ENCODE measurements around the gene ARHGEF33.

Gene ARHGEF33

DNA sequence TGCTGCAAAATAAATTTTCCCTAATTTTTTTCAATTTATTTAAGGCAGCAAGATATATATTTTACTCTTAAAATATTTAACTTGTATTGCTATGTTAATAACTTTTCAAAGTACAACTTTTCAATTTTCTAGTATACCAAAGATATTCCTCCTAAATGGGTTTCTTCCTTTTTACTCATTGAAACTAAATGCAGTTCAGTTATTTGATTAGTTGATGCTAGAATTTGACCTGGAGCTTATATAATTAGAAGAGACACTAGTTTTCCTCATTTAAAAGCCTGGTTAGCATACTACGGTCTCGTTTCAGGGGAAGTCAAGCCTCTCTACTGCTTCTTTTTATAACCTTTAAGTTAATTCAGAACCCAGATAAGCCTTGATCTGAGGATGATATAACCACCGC lies at the start of gene ARHGEF33:
Gene ARHGEF33 (plus strand): TSS at position 301 of the 400 bp plus-strand sequence. CDS start 29,573 bp downstream, outside the sequence.
- no peak for DNase-seq (ENCODE audit: low read depth in 2 of 2)

DNA sequence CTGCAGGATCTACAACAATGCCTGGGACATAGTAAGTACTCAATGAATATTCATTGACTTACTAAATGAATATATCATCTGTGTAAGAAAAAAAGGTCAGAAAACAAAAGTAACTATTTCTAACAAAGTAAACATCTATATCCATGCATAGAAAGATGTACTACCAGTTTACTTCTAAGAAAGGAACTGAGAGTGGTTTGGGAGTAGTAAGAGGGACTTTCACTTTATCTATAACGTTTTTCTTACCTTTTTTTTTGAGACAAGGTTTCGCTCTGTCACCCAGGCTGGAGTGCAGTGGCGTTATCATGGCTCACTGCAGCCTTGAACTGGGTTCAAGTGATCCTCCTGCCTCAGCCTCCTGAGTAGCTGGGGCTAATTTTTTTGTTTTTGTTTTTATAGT lies 39.6 kb upstream of the ARHGEF33 start:
- DNase-seq (ENCODE audit: low read depth in 2 of 2): no peak

DNA sequence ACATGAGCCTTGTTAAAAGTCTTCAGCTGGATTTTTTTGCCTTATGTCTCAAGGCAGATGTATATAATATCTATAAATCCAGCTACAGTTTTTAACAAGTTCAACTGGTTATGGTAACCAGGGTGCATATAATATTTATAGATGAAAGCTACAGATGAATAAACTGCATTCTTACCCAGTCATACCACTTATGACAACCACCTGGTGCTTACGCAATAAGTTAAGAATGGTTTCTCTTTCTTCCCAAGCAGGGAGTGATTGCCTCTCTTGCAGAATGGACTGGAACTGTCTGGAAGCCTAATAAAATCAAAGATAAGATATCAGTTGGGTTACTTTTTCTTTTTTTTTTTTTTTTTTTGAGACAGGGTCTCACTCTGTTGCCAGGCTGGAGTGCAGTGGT lies 33.5 kb upstream of the ARHGEF33 start:
- no peak for DNase-seq (ENCODE audit: low read depth in 2 of 2)

DNA sequence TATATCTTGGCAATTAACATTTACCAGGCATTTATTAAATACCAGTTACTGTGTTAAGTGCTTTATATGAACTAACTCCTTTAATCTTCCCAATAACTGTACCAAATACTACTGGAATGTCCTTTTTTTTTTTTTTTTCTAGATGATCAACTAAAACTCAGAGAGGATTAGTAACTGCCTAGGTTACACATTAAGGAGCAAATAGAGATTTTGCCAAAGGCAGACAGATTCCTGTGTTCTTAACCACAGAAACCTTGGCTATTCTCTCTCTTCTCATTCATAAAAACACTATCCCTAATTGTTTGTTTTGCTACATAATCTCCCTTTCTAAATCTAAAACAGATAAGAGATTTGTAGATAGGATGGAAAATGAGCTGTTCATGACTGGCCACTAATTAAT lies 27.2 kb upstream of the ARHGEF33 start:
- DNase-seq (ENCODE audit: low read depth in 2 of 2): no peak

- DNase-seq (ENCODE audit: low read depth in 2 of 2): no peak
Observed at GRCh38 chr2:38863061-38863695, 26.5 kb upstream of the ARHGEF33 start.

DNA sequence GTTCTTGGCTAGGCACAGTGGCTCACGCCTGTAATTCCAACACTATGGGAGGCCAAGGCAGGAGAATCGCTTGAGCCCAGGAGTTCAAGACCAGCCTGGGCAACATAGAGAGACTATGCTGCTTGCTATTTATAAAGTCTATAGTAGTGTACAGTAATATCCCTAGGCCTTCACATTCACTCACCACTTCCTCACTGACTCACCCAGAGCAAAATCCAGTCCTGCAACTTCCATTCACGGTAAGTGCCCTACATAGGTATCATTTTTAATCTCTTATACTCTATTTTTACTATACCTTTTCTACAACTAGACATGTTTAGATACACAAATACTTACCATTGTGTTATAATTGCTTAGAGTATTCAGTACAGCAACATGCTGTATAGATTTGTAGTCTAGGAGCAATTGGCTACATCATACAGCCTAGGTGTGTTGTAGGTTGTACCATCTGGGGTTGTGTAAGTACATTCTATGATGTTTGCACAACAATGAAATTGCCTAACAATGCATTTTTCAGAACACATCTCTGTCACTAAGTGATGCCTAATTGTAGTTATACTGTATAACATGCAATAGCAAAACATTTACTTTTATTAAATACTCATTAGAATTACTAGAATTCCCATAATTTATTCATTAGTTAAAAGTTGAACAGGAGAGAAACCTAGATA lies 22.8 kb upstream of the ARHGEF33 start:
- no peak for DNase-seq (ENCODE audit: low read depth in 2 of 2)

DNA sequence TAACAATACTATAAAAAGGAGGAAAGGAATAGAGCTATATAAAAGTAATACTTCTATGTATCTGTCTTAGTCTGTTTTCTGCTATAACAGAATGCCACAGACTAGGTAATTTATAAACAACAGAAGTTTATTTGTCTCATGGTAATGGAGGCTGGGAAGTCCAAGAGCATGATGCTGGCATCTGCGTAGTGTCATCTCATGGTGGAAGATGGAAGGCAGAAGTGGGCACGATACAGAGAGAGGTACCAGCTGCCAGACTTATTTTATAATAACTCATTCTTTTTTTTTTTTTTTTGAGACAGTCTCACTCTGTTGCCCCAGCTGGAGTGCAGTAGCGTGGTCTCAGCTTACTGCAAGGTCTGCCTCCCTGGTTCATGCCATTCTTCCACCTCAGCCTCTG lies 18.2 kb upstream of the ARHGEF33 start:
- no peak for DNase-seq (ENCODE audit: low read depth in 2 of 2)

- no peak for DNase-seq (ENCODE audit: low read depth in 2 of 2)
Observed at GRCh38 chr2:38873763-38874162, 15.9 kb upstream of the ARHGEF33 start.

DNA sequence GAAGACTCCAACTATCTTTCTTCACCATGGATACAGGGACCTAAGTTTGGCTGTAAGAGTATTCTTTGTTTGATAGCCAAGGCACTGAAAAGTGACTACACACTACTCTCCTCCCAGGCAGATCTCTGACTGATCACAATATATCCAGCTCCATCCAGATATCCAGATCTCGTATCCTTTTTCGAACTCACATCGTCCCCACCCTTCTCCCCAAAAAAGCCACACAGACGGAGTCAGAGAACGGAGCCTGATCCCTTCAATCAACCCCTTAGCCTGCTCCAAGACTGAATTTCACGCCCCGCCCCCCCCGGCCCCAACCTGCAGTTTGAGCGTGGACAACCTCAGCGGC lies 14.5 kb upstream of the ARHGEF33 start:
- DNase-seq (ENCODE audit: low read depth in 2 of 2): no peak

GRCh38 chr2:38875576-38876367 lies 13.9 kb upstream of the ARHGEF33 start, which contains the start of the genes DHX57 and MORN2:
Gene DHX57 (minus strand): TSS chr2:38875934. CDS start chr2:38868405, 7,529 bp downstream.
Gene MORN2 (plus strand): TSS chr2:38875976.
- peak; percentile 25 to 54 for DNase-seq (ENCODE audit: low read depth in 2 of 2)

- DNase-seq (ENCODE audit: low read depth in 2 of 2): no peak
Observed at GRCh38 chr2:38876407-38876806, 13.3 kb upstream of the ARHGEF33 start.

GRCh38 chr2:38886063-38886462 lies 3.6 kb upstream of the ARHGEF33 start:
- no peak for DNase-seq (ENCODE audit: low read depth in 2 of 2)

DNA sequence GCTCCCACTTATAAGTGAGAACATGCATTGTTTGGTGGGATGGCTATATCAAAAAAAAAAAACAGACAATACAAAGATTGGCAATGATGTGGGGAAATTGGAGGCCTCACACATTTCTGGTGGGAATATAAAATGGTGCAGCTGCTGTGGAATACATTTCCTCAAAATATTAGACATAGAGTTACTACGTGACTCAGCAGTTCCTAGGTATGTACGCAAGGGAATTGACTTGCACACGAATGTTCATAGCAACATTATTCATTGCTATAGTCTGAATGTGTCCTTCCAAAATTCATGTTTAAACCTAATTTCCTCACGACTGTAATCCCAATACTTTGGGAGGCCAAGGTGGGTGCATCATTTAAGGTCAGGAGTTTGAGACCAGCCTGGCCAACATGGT lies 2.3 kb upstream of the ARHGEF33 start:
- DNase-seq (ENCODE audit: low read depth in 2 of 2): no peak

GRCh38 chr2:38887902-38888554 lies 1.6 kb upstream of the ARHGEF33 start:
- no peak for DNase-seq (ENCODE audit: low read depth in 2 of 2)

GRCh38 chr2:38889045-38889444 lies 630 bp upstream of the ARHGEF33 start:
- no peak for DNase-seq (ENCODE audit: low read depth in 2 of 2)

- no peak for DNase-seq (ENCODE audit: low read depth in 2 of 2)
Observed at GRCh38 chr2:38892819-38893218, 3.1 kb downstream of the ARHGEF33 start.

DNA sequence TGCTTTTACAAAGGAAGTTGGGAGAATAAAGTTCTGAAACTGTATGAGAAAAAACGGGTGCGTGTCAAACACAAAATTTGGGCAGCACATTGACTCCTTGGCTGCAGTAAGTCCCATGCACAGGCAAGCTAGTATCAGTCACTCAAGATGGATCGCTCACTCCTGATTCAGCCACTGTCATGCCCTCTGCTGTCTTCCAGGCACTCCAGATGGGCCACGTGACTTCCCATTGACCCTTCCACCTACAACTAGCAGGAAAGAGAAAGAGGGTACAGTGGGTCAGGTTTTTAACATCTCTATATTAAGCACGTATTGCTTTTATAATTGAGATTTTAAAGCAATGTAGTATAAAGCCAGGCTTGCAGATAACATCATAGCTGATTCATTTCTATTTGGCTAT lies 8.6 kb downstream of the ARHGEF33 start:
- DNase-seq (ENCODE audit: low read depth in 2 of 2): no peak

GRCh38 chr2:38900726-38901125 lies 11.1 kb downstream of the ARHGEF33 start:
- DNase-seq (ENCODE audit: low read depth in 2 of 2): no peak

DNA sequence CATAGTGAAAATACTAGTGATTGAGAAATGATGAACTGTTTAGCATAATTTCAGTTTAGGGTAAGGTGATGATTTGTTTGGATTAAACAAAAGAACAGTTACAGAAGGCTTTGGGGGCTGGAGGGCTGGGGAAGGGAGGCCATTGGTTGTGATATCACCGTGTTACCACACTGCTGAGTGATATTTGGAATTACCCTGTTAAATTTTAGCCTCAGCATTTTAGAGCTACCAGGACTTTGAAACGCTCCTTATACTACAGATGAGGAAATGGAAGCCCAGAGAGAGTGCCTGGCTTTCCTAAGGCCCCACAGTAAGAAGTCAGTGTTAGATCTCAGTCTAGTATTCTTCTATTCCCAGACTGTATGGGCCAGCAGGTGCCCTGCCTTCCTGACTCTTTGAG lies 15.6 kb downstream of the ARHGEF33 start:
- no peak for DNase-seq (ENCODE audit: low read depth in 2 of 2)

DNA sequence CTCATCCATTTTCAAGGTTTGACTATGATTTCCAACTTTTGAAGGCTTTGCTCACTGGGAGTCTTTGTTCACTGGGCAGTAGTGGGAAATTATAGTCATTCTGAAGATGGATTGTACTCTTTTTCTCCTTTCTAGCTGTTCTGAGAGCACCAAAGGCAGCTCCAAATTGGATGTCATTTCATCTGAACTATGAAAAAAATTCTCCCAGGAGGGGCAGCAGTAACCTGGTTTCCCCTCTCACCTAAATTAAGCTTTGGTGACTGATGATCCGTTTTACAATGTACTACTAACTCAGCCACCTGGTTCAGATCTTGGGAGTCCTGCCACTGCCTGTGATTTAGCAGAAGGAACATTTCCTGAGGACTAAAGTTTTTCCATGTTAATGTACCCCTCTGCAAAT lies 17.6 kb downstream of the ARHGEF33 start:
- no peak for DNase-seq (ENCODE audit: low read depth in 2 of 2)

DNA sequence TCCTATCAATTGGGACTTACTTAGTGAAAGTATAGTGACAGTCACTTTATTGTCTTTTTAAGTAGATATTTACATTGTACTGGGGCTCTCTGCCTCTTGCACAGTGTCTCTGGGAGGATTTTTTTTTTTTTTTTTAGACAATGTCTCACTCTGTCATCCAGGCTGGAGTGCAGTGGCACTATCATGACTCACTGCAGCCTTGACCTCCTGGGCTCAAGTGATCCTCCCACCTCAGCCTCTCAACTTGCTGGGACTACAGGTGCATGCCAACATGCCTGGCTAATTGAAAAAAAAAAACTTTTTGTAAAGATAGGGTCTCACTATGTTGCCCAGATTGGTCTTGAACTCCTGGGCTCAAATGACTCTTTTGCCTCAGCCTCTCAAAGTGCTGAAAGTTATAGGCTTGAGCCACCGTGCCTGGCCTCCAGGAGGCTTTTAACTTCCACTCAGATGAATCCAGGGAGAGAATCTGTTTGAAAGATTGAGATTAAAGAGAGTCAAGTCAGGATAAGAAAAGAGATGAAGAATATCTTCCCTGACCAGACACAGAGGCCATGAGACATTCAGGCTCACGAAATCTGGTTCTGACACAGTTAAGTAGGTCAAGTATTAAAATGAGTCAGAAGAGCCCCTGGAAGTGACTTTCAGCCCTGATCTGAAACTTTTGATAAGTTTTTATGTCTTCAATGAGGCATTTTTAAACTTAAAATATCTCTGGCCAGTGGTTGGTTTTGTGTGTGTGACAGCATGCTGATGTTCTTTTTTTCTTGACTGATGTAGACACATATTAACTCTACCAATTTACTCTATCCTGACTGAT lies 18.3 kb downstream of the ARHGEF33 start:
- DNase-seq (ENCODE audit: low read depth in 2 of 2): no peak

Measured in stimulated activated CD4-positive, alpha-beta T cell treated with anti-CD3 and anti-CD28 coated beads, Interleukin-1b, Interleukin-23, amount 100 ng/mL, for 1 hour (primary cell).